Posterior cingulate gyrus (tissue), 11 donors: ENCODE measurements around the gene NPC2.

Experiments
- DNase-seq, 10 donors: peaks; one replicate each; pipeline versions ENCODE4 v3.0.0 to v3.0.0-alpha.2; 2020 to 2021; ENCODE audit warnings: mixed read lengths in 3 of 10
- intact Hi-C: fragments of 100-400 bp; cut with DNase I; formaldehyde crosslinking; loops from one replicate; pipeline ENCODE4 v1.15.1; 2023

The NPC2 gene

GRCh38 chr14:74438351-74438915, 54.7 kb downstream of the NPC2 start:
- no peak for DNase-seq
- intact Hi-C loops = no loop called here

GRCh38 chr14:74437496-74438053, 55.5 kb downstream of the NPC2 start:
- intact Hi-C loops = no loop called here
- DNase-seq = no peak

DNA sequence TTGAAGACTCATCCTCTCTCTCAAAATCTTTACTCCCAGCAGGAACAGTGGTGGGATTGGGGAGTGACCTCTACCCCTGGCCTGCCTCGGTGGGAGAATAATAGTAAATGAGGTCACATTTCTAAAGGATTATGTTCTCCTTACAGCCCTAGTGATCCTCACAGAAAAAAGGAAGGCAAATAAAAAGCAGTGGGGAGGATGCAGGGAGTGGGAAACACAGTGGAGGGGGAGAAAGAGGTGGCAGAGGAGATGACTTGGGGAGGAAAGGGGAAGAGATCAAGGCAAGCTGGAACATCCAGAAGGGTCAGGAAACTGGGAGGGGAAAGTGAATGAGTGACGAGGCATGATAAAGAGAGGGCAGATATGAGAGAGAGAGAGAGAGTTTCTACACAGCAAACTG, 58.8 kb downstream of the NPC2 start:
- no peak for DNase-seq
- intact Hi-C loops = no loop called here

DNA sequence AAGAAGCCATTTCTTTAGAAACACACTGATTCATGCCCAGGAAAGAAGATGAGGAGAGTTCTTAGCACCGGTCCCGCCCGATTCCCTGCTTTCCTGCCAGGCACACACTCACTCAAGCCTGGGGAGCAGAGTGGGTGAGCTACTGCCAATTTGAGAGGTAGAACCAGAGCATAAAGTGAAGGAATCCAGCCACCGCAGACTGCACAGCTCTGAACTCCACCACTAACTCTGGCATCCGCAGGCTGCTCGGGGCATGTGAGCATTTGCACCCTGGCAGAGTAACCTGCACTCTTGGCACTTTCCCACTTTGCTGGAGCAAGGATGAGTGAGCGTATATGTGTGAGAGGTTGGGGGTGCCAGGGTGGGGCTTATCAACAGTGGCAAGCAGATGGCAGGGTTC, 63.1 kb downstream of the NPC2 start:
- intact Hi-C loops = no loop called here
- no peak for DNase-seq
